Stimulated activated CD4-positive, alpha-beta T cell treated with anti-CD3 and anti-CD28 coated beads, Interleukin-4, amount 100 ng/mL, for 48 hours (primary cell): Measurements from ENCODE around the gene FUT3.
"Not testable (repeated sequence)": the region's sequence is repeated elsewhere in the genome, so short reads cannot be mapped to it uniquely, and the experiment has no call there.

Source experiments
- DNase-seq, 2 donors: peaks; one replicate each; pipeline ENCODE4 v3.0.0-alpha.2; 2020; ENCODE audit warnings: low read depth in 2 of 2

The FUT3 gene

DNA sequence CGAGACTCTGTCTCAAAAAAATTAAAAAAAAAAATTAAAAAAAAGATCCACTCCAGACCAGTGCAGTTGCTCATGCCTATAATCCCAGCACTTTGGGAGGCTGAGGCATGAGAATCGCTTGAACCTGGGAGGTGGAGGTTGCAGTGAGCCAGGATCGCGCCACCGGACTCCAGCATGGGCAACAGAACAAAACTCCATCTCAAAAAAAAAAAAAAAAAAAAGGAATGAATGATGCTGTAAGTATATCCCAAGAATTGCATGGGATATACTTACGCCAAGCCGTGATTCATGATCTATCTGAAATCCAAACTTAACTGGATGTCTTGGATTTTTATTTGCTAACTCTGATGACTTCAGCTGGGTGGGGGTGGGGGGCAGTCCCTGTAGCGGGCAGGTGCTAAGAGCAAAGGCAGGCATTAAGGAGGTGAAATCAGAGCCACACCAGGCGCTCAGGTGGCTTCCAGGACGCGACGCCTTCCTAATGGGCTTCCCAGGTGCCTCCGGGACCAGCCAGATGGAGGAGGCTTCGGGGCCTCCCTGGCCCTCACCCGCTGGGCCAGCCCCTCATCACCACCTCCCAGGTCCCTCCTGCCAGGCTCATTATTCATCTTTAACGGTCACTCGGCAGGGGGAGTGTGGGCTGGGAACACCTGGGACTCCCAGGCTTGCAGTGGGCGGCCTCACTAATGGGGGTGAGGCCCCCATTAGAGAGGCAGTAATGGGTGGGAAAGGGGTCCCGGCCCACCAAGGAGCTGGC is 30.5 kb upstream of the FUT3 start:
- no peak for DNase-seq

DNA sequence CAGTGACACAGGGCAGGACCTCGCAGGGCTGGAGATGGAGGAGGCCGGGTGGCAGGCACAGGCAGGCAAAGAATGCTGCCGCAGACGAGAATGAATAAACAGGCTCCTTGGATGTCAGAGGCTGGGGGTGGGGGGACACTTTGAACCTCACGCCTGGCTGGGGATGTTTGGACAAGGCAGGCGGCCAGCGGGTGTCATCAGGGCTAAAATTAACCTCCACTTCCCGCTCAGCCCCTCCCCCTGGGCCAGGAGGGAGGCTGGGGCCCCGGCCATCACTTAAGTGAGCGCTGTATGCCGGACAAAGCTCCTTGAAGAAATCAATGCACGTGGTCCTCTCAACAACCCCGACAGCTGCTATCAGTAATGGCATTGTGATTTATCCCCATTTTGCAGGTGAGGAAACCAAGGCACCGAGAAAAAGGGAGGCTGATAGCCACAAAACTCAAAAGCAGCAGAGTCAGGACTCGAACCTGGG is 29.4 kb upstream of the FUT3 start:
- DNase-seq, result no peak

DNA sequence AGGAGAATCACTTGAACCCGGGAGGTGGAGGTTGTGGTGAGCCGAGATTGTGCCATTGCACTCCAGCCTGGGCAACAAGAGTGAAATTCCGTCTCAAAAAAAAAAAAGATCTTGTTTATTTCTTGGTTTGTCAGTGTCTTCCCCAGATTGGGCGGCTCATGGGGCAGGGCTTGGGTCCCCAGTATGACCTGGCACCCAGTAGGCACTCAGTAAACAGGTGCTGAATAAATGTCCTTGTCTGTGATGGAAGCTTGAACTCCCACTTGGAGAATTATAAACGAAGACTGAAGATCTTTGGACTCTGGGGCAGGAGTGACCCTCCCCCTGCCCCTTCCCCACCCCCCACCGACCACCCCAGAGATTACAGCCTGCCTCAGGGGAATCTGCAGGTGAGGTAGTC is 28.9 kb upstream of the FUT3 start:
- no peak for DNase-seq

DNA sequence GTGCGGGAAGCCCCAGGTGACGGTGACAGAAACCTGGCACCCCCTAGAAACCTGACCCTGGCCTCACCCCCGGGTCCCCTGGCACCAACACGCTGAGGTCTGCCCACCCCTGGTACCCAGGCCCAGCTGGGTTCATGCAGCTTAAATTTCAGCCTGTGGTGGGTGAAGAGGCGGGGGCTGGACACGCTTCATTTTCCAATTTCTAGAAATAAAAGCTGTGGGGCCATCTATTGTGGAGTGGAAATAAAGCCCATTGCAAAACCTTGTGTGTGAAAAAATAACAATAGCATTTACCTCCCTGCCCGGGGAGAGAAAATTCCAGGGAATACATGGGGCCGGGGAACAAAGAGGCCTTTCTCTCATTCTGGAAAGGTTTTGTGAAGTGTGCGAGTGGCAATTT is 26.6 kb upstream of the FUT3 start:
- no peak for DNase-seq

DNA sequence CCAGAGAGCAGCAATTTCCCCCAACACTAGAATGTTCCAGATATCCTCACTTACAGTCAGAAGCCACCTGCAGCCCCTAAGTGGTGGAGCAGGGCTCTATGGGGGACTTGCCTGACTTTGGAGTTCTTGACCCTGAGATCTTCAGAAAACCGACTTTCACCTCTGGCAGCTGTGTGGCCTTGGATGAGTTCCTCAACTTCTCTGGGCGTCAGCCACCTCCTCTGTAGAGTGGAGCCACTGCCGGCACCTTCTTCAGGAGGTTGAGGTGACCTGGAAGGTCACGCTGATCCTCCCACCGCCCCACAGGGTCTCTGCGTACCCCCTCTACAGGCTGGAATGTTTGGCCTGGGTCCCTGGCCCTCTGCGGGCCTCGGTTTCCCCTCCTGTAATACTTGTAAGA is 26.2 kb upstream of the FUT3 start:
- DNase-seq, result no peak

DNA sequence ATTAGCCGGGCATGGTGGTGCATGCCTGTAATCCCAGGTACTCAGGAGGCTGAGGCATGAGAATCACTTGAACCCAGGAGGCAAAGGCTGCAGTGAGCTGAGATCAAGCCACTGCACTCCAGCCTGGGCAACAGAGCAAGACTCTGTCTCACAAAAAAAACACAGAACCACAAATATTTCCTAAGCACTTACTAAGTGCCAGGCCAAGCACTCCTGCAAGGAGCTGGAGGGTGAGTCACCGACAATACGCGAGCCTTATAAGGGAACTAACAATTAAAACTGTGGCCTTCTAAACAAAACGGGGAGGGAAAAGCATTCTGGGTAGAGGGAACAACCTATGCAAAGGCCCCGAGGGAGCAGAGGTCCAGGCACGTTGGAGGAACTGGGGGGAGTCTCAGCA is 23.2 kb upstream of the FUT3 start:
- not testable (repeated sequence) for DNase-seq

DNA sequence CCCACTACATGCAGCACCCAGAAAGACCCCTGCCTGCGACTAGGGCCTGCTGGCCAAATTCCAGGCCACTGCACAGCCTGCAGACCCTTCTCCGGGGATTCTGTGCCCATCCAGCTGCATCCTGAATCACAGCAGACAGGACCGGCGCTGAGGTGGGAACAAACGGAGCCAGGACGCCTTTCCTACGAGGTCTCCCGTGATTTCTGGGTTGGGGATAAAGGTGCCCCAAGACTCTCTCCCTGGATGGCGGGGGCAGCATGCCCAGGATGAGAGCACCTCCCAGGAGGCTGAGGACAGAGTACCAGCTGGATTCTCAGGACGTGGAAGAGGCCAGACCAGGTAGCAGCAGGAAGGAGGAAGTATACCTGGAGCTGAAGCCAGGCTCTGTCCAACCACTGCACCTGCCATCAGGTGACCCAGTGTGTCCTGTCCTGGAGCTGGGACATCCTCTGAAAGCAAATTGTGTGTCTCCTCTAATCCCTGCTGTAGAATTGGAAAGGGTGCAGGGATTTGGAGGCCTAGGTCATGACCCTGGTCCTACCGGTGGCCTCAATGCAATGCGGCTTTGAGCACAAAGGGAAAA is 22.5 kb upstream of the FUT3 start:
- DNase-seq, result no peak

DNA sequence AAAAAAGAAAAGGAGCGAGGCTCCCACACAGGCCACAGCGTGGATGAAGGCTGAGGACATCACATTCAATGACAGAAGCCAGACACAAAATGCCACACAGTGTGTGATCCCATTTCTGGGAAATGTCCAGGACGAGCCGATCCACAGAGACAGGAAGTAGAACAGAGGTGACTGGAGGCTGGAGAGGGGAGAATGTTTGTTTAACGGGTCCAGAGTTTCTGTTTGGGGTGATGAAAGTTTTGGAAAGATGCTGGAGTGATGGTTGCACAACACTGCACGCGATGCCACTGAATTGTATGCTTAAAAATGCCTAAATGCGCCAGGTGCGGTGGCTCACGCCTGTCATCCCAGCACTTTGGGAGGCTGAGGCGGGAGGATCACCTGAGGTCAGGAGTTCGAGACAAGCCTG is 19.7 kb upstream of the FUT3 start:
- DNase-seq, result no peak

DNA sequence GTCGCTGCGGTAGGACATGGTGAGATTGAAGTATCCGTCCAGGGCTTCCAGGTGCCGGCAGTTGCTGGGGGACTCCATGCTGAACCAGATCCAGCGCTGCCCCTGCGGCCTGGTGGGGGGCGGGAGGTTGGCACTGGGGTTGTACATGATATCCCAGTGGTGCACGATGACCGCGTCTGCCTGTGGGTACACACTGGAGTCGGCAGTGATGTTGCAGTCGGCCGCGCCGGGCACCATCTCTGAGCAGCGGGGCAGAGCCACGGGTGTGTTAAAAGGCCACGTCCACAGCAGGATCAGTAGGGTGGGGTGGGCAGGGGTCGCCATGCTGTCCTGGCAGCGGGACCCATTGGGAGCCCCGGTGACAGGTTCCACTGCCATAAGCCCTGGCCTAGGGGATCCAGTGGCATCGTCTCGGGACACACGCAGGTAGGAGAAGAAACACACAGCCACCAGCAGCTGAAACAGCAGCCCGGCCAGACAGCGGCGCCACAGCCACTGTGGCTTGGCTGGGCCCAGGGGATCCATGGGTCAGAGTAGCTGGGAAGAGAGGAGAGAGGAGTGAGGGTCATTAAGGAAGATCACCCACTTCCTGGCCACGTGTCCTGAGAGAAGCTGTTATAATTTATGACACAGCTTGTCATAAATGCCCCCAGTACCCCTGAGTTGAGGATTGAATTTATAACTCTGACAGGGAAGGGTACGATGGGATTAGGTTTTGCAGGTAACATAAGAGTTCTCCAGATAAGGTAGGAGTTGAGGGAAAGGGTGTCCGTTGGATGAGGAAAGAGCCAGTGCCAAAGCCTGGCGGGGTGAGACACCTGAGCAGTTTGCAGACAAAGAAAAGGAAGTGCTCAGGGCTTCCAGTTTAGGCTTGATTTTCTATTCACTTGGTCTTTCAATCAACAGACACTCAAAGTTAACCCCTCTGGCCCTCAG is 16.2 kb upstream of the FUT3 start:
- no peak for DNase-seq

DNA sequence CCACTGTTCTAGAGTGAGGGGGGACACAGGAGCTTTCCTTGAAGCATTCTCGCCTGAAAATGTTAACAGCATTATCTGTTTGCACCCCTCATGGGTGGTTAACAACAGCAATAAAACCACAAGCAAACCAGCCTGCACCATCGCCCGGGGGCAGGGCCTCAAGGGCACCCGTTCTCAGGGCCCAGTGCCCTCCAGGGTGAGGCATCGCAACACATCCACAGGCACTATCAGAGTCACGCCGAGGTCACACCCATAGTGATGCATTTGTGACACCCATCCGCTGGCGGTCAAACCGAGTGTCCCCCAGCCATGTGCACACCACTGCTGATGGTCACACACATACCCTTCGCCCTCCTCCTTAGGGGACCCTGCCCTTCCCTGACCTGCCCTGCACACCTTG is 14.5 kb upstream of the FUT3 start:
- no peak for DNase-seq

DNA sequence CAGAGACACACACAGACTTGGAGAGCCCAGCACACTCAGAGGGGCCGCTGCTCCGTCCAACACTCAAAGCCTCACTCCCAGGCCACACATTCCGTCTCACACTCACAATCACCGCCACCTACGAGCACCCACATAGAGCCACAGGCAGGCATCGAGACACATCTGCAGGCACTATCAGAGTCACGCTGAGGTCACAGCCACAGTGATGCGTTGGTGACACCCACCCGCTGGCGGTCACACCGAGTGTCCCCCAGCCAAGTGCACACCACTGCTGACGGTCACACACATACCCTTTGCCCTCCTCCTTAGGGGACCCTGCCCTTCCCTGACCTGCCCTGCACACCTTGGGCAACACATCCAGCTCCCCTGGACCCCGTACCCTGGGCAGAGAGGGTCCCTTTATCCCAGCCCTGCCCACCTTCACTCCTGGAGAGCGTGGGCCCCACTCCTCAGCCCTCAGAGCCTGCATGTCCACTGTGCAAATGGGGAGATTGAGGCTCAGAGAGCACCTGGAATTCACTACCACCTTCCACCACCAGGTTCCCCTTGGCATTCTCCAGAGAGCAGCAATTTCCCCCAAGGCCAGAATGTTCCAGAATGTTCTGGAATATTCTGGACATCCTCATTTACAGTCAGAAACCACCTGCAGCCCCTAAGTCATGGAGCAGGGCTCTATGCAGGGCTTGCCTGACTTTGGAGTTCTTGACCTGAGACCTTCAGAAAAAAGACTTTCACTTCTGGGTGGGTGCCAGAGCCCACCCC is 13.7 kb upstream of the FUT3 start:
- no peak for DNase-seq

DNA sequence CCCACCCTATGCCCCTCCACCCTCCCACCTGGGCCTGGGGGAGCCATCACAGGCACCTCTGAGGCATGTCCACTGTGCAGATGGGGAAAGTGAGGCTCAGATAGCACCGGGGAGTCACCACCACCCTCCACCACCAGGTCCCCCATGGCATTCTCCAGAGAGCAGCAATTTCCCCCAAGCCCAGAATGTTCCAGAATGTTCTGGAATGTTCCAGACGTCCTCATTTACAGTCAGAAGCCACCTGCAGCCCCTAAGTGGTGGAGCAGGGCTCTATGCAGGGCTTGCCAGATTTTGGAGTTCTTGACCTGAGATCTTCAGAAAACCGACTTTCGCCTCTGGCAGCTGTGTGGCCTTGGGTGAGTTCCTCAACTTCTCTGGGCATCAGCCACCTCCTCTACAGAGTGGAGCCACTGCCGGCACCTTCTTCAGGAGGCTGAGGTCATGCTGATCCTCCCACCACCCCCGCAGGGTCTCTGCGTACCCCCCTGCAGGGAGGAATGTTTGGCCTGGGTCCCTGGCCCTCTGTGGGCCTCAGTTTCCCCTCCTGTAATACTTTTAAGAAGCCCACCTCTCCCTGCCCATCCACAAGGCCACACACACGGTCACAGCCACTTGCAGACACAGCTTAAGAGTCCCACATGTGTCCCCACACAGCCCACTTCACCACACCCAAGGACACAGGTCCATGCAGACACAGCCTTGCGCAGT is 12.9 kb upstream of the FUT3 start:
- no peak for DNase-seq

DNA sequence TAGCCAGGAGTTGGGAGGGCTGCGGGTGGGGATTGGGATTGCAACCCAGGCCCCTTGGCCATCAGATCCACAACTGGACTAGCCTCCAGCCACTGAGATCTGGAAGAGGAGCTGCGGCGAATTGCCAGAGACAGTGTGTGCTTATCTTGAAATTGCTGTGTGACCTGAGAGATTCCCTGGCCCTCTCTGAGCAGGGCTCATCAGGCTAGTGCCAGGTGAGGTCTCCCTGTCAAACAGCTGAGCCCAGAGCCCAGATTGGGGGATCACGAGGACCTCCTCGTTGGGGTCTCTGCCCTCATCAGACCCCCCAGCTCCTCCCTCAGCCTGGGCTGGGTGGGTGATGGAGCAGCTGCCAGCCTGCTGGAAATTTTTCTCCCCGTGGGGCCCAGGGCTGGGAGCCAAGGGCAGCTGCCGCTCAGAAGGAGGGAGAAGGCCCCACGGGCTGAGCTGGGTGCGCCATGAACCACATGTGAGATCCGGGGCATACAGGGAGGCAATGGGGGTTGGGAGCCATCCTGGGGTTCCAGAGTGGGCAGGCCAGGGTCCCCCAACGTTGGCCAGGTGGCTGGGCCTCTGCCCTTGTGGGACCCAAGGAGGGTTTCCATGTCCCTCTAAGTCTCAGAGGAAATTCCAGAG is 11.9 kb upstream of the FUT3 start:
- no peak for DNase-seq

DNA sequence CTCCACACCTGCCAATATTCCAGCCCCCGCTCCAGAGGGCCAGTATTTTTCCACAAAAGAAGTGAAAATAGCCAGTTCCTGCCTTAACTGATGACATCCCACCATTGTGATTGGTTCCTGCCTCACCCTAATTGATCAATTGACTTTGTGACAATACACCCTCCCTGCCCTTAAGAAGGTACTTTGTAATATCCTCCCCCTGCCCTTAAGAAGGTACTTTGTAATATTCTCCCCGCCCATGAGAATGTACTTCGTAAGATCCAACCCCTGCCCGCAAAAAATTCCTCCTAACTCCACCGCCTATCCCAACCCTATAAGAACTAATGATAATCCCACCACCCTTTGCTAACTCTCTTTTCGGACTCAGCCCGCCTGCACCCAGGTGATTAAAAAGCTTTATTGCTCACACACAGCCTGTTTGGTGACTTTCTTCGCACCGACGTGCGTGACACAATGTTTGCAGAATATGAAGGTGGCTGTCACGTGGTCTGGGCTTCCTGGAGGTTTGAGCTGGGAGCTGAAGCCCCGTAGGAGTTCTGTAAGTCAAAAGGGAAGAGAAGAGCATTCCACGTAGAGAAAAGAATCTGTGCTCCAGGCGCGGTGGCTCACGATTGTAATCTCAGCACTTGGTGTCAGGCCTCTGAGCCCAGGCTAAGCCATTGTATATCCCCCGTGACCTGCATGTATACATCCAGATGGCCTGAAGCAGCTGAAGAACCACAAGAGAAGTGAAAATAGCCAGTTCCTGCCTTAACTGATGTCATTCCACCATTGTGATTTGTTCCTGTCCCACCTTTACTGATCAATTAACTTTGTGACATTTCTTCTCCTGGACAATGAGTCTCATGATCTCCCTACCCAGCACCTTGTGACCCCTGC is 6.2 kb upstream of the FUT3 start:
- no peak for DNase-seq

DNA sequence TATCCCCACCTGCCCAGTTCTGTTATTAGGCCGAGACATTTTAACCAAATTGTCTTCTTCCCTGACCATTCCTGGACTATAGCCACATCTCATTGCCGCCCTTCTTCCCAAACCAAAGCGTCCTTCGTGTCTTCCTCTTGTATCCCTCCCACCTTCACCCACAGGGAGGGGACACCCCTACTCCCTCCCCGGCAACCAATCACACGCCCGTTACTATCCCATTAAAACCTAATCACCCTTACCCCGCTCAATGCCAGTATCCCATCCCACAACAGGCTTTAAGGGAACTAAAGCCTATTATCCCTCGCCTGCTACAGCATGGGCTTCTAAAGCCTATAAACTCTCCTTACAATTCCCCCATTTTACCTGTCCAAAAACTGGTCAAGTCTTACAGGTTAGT is 3.9 kb upstream of the FUT3 start:
- not testable (repeated sequence) for DNase-seq

DNA sequence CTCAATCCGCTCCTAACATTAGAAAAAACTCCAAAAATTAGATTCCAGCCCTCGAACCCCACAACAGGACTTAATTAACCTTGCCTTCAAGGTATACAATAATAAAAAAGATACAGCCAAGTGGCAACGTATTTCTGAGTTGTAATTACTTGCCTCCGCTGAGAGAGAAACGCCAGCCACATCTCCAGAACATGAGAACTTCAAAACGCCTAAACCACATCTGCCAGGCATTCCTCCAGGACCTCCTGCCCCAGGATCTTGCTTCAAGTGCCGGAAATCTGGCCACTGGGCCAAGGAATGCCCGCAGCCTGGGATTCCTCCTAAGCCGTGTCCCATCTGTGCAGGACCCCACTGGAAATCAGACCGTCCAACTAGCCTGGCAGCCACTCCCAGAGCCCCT is 2.9 kb upstream of the FUT3 start:
- not testable (repeated sequence) for DNase-seq

DNA sequence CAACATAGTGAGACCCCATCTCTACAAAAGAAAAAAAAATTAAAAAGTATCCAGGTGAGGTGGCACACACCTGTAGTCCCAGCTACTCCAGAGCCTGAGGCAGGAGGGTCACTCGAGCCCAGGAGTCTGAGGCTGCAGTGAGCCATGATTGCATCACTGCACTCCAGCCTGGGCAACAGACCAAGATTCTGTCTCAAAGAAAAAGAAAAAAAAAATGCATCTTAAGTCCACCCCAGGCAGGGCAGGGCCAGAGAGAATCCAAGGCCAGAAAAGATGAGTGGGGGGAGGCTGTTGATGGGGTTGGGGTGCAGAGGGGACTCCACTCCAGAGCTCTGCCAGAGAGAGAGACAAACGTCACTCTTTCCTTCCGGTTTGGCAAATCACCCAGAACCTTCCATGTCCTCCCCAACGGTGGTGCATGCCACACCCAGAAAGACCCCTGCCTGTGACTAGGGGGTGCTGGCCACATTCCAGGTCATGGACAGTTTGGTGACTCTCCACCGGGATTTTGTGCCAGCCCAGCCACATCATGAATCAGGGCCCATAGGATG is 431 bp downstream of the FUT3 start:
- DNase-seq, result no peak

DNA sequence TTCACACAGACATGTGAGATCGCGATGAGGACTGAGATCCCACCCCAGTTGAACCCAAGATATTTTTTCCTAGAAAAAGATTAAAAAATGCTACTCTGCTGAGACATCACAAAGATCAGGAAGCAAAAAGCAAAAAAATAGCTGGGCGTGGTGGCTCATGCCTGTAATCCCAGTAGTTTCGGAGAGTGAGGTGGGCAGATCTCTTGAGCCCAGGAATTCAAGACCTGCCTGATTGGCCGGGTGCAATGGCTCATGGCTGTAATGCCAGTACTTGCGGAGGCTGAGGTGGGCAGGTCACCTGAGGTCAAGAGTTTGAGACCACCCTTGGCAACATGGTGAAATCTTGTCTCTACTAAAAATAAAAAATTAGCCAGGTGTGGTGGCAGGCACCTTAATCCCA is 1.1 kb downstream of the FUT3 start:
- DNase-seq, result no peak

DNA sequence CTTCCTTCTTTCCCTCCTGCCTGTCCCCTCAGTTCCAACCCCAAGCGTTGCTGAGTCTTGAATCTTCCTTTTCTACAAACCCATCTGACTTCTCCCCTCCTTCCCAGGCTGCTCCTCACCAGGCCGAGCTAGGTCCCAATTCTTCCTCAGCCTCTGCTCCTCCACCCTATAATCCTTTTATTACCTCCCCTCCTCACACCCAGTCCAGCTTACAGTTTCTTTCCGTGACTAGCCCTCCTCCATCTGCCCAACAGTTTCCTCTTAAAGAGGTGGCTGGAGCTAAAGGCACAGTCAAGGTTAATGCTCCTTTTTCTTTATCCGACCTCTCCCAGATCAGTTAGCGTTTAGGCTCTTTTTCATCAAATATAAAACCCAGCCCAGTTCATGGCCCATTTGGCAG is 2.6 kb downstream of the FUT3 start:
- DNase-seq, result not testable (repeated sequence)
